ENCODE results near the gene SKI. TPM values are rescaled to one million over a fixed set of nuclear protein-coding genes. Genes with fewer than 3 reads are reported as not detected.
A peak's percentile ranks its signal among the peaks of the same experiment; 100 is the strongest.

SKI gene
- total and polyA plus RNA-seq, 9 of the 15 experiments (the other 6 are each of a cell fraction or from before 2014, with no cell fraction given), result 0.10 to 60.5 (median 4.6) TPM

GRCh38 chr1:2199042-2199810 is 28.9 kb upstream of the SKI start (continued):
- TF ChIP-seq TFAP4 (CRISPR knock-in tag; IDR thresholded peaks at IDR 0.05; ENCODE audit: borderline replicate concordance) (peak; percentile 87), SRSF1 (IDR thresholded peaks at IDR 0.05; ENCODE audit: low read depth, low read length) (no peak), ZBTB1 (CRISPR knock-in tag; IDR thresholded peaks at IDR 0.05; ENCODE audit: borderline replicate concordance, low read depth) (no peak), SAP30 (IDR thresholded peaks at IDR 0.05; ENCODE audit: borderline replicate concordance, insufficient read depth, low read depth, low read length, poor library complexity, severe bottlenecking) (no peak), ZFP36 (IDR thresholded peaks at IDR 0.05; ENCODE audit: low read depth, low read length, partially characterized antibody) (no peak), ZFP30 (CRISPR knock-in tag; IDR thresholded peaks at IDR 0.05; ENCODE audit: borderline replicate concordance) (no peak), ZNF77 (CRISPR knock-in tag; IDR thresholded peaks at IDR 0.05) (no peak), RFX5 (IDR thresholded peaks at IDR 0.05; ENCODE audit: low read depth, low read length) (no peak), HMGN3 (IDR thresholded peaks at IDR 0.05; ENCODE audit: borderline replicate concordance, extremely low read depth, insufficient read length, low read depth, low read length) (peak; percentile 53), SAFB (IDR thresholded peaks at IDR 0.05; ENCODE audit: borderline replicate concordance, low read depth, low read length) (no peak), GTF3C2 (IDR thresholded peaks at IDR 0.05; ENCODE audit: borderline replicate concordance, extremely low read depth, insufficient read length) (no peak), BDP1 (IDR thresholded peaks at IDR 0.05; ENCODE audit: insufficient read depth, insufficient read length) (no peak), TFAM (CRISPR knock-in tag; conservative IDR thresholded peaks at IDR 0.05) (no peak), MAZ (CRISPR knock-in tag; conservative IDR thresholded peaks at IDR 0.05 in 1 of 2, IDR thresholded peaks at IDR 0.05 in 1 of 2) (peak; percentile 93 to 95), SIRT6 (IDR thresholded peaks at IDR 0.05; ENCODE audit: low read depth, low read length) (no peak), ELF1 (tag; IDR thresholded peaks at IDR 0.05) (peak; percentile 66)
- TF ChIP-seq, protein P1, sequence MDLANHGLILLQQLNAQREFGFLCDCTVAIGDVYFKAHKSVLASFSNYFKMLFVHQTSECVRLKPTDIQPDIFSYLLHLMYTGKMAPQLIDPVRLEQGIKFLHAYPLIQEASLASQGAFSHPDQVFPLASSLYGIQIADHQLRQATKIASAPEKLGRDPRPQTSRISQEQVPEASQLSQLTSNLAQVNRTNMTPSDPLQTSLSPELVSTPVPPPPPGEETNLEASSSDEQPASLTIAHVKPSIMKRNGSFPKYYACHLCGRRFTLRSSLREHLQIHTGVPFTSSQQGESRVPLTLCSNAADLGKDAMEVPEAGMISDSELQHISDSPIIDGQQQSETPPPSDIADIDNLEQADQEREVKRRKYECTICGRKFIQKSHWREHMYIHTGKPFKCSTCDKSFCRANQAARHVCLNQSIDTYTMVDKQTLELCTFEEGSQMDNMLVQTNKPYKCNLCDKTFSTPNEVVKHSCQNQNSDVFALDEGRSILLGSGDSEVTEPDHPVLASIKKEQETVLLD (IDR thresholded peaks at IDR 0.05), result no peak
- TF ChIP-seq, protein P2, sequence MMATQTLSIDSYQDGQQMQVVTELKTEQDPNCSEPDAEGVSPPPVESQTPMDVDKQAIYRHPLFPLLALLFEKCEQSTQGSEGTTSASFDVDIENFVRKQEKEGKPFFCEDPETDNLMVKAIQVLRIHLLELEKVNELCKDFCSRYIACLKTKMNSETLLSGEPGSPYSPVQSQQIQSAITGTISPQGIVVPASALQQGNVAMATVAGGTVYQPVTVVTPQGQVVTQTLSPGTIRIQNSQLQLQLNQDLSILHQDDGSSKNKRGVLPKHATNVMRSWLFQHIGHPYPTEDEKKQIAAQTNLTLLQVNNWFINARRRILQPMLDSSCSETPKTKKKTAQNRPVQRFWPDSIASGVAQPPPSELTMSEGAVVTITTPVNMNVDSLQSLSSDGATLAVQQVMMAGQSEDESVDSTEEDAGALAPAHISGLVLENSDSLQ (IDR thresholded peaks at IDR 0.05), result peak; percentile 47

Measured in K562 (cell line).